ENCODE data around the gene CLDN14.

Gene CLDN14

GRCh38 chr21:36479415-36480402 is at the start of gene CLDN14:
Gene CLDN14, minus strand, starts transcription at chr21:36480122. Its CDS starts 18,427 bp downstream, at chr21:36461695.
- no peak for DNase-seq (ENCODE audit: low read depth in 2 of 2)

GRCh38 chr21:36528716-36529115 is 48.8 kb upstream of the CLDN14 start:
- no peak for DNase-seq (ENCODE audit: low read depth in 2 of 2)

- no peak for DNase-seq (ENCODE audit: low read depth in 2 of 2)
These were observed 47.4 kb upstream of the CLDN14 start for GRCh38 chr21:36527317-36527716.

GRCh38 chr21:36526104-36526503 is 46.2 kb upstream of the CLDN14 start:
- no peak for DNase-seq (ENCODE audit: low read depth in 2 of 2)

- DNase-seq (ENCODE audit: low read depth in 2 of 2) = no peak
These were observed 44.6 kb upstream of the CLDN14 start for GRCh38 chr21:36524477-36524876.

GRCh38 chr21:36522219-36522808 is 42.4 kb upstream of the CLDN14 start:
- DNase-seq (ENCODE audit: low read depth in 2 of 2) = no peak

- no peak for DNase-seq (ENCODE audit: low read depth in 2 of 2)
These were observed 39.1 kb upstream of the CLDN14 start for GRCh38 chr21:36518883-36519492.

- no peak for DNase-seq (ENCODE audit: low read depth in 2 of 2)
These were observed 37.6 kb upstream of the CLDN14 start for GRCh38 chr21:36517366-36518075.

GRCh38 chr21:36516281-36516680 is 36.4 kb upstream of the CLDN14 start:
- no peak for DNase-seq (ENCODE audit: low read depth in 2 of 2)

- DNase-seq (ENCODE audit: low read depth in 2 of 2) = no peak
These were observed 33.5 kb upstream of the CLDN14 start for GRCh38 chr21:36513430-36513829.

GRCh38 chr21:36512971-36513370 is 33.0 kb upstream of the CLDN14 start:
- DNase-seq (ENCODE audit: low read depth in 2 of 2) = no peak

- no peak for DNase-seq (ENCODE audit: low read depth in 2 of 2)
These were observed 31.7 kb upstream of the CLDN14 start for GRCh38 chr21:36511484-36512220.

GRCh38 chr21:36510911-36511310 is 31.0 kb upstream of the CLDN14 start:
- no peak for DNase-seq (ENCODE audit: low read depth in 2 of 2)

- no peak for DNase-seq (ENCODE audit: low read depth in 2 of 2)
These were observed 30.2 kb upstream of the CLDN14 start for GRCh38 chr21:36509973-36510664.

GRCh38 chr21:36508948-36509347 is 29.0 kb upstream of the CLDN14 start:
- no peak for DNase-seq (ENCODE audit: low read depth in 2 of 2)

GRCh38 chr21:36507397-36508018 is 27.6 kb upstream of the CLDN14 start:
- no peak for DNase-seq (ENCODE audit: low read depth in 2 of 2)

GRCh38 chr21:36506482-36506881 is 26.6 kb upstream of the CLDN14 start:
- no peak for DNase-seq (ENCODE audit: low read depth in 2 of 2)

- peak in 1 of 2 donors; percentile 41 for DNase-seq (ENCODE audit: low read depth in 2 of 2)
These were observed 24.4 kb upstream of the CLDN14 start for GRCh38 chr21:36504067-36505058.

- DNase-seq (ENCODE audit: low read depth in 2 of 2) = no peak
These were observed 22.4 kb upstream of the CLDN14 start for GRCh38 chr21:36502365-36502764.

All from stimulated activated CD4-positive, alpha-beta T cell treated with anti-CD3 and anti-CD28 coated beads, Interleukin-1b, Interleukin-23, amount 100 ng/mL, for 4 hours (primary cell).